NB4 (cell line): Measurements from ENCODE around the gene CFAP74.

Experiments used
- MYC ChIP-seq: IDR thresholded peaks from 2 replicates; pipeline ENCODE4 v1.6.1; 2011; ENCODE audit warnings: low read depth, low read length
- POLR2A ChIP-seq: IDR thresholded peaks from 2 replicates; pipeline ENCODE4 v1.6.1; 2011; ENCODE audit warnings: mild to moderate bottlenecking; ENCODE audit not compliant: insufficient read length; ENCODE audit errors: extremely low read depth
- TF ChIP-seq, protein P1 (sequence below): IDR thresholded peaks from one replicate; pipeline ENCODE4 v1.5.1; 2012; ENCODE audit warnings: low read depth, low read length

DNA sequence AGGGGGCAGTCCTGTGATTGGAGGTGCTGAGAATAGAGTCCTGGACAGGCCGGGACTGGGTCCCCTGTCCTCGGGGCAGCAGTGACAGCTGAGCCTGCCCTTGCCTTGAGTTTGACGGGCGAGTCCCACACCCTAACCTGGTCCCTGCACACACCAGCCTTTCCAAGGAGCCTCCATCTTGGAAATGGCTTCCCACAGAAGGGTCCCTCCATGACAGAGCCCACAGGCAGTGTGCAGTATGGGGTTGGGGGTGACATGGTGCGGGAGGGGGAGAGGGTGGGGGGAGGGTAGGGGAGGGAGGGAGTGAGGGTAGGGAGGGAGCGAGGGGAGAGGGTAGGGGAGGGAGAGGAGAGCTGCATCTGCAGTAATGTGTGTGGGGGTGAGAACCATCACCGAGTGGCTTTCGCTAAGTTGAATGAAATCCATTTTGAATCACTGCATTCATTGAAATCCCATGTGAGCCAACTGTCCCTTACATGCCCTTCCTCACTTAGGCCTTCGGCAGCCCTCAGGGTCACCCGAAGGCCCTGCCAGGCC lies 74.4 kb downstream of the CFAP74 start:
- TF ChIP-seq, protein P1, sequence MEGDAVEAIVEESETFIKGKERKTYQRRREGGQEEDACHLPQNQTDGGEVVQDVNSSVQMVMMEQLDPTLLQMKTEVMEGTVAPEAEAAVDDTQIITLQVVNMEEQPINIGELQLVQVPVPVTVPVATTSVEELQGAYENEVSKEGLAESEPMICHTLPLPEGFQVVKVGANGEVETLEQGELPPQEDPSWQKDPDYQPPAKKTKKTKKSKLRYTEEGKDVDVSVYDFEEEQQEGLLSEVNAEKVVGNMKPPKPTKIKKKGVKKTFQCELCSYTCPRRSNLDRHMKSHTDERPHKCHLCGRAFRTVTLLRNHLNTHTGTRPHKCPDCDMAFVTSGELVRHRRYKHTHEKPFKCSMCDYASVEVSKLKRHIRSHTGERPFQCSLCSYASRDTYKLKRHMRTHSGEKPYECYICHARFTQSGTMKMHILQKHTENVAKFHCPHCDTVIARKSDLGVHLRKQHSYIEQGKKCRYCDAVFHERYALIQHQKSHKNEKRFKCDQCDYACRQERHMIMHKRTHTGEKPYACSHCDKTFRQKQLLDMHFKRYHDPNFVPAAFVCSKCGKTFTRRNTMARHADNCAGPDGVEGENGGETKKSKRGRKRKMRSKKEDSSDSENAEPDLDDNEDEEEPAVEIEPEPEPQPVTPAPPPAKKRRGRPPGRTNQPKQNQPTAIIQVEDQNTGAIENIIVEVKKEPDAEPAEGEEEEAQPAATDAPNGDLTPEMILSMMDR: no peak
- TF ChIP-seq POLR2A (no peak), MYC (no peak)
